Subcutaneous abdominal adipose tissue (tissue), 5 donors: ENCODE results near the gene PRSS38.

Experiments used
- H3K27ac ChIP-seq: one replicate; pipeline ENCODE4 v1.7.0; 2013; ENCODE audit warnings: low read depth, mild to moderate bottlenecking, inconsistent platforms, low read length, moderate library complexity
- H3K27me3 ChIP-seq, 5 donors: one replicate each; pipeline ENCODE4 v1.7.0; 2013; ENCODE audit warnings: low read length in 5 of 5, inconsistent platforms in 1 of 5; ENCODE audit not compliant: control insufficient read depth in 5 of 5, insufficient read depth in 4 of 5
- H3K36me3 ChIP-seq, 5 donors: one replicate each; pipeline ENCODE4 v1.7.0; 2013; ENCODE audit warnings: low read length in 5 of 5; ENCODE audit not compliant: control insufficient read depth in 5 of 5, insufficient read depth in 5 of 5
- H3K4me1 ChIP-seq, 5 donors: one replicate each; pipeline ENCODE4 v1.7.0; 2013; ENCODE audit warnings: low read length in 5 of 5, mild to moderate bottlenecking in 3 of 5, moderate library complexity in 1 of 5; ENCODE audit not compliant: control insufficient read depth in 5 of 5, insufficient read depth in 5 of 5
- H3K4me3 ChIP-seq, 5 donors: one replicate each; pipeline ENCODE4 v1.7.0; 2013; ENCODE audit warnings: low read length in 5 of 5, low read depth in 1 of 5
- H3K9ac ChIP-seq, 5 donors: one replicate each; pipeline ENCODE4 v1.7.0; 2013; ENCODE audit warnings: low read length in 5 of 5, mild to moderate bottlenecking in 4 of 5, moderate library complexity in 3 of 5
- H3K9me3 ChIP-seq, 5 donors: one replicate each; pipeline ENCODE4 v1.7.0; 2013; ENCODE audit warnings: low read length in 5 of 5; ENCODE audit not compliant: control insufficient read depth in 5 of 5
- donor health status: healthy.
- donor health status: healthy.
- donor health status: healthy.
- donor health status: healthy.
- donor health status: healthy.

The PRSS38 gene

GRCh38 chr1:227889863-227890405, 74.5 kb downstream of the PRSS38 start:
- no peak overlapping the region for H3K4me3 ChIP-seq
- H3K27me3 ChIP-seq: peaks cover 0 to 33% (median 8%) of the 10 kb centered on the region in 5 donors
- no peaks in the 10 kb centered on the region for H3K36me3 ChIP-seq
- H3K4me1 ChIP-seq: peaks cover 0 to 27% (median 20%) of the 10 kb centered on the region in 5 donors
- no peak overlapping the region for H3K27ac ChIP-seq
- H3K9me3 ChIP-seq: no peaks in the 10 kb centered on the region
- H3K9ac ChIP-seq: no peak overlapping the region

DNA sequence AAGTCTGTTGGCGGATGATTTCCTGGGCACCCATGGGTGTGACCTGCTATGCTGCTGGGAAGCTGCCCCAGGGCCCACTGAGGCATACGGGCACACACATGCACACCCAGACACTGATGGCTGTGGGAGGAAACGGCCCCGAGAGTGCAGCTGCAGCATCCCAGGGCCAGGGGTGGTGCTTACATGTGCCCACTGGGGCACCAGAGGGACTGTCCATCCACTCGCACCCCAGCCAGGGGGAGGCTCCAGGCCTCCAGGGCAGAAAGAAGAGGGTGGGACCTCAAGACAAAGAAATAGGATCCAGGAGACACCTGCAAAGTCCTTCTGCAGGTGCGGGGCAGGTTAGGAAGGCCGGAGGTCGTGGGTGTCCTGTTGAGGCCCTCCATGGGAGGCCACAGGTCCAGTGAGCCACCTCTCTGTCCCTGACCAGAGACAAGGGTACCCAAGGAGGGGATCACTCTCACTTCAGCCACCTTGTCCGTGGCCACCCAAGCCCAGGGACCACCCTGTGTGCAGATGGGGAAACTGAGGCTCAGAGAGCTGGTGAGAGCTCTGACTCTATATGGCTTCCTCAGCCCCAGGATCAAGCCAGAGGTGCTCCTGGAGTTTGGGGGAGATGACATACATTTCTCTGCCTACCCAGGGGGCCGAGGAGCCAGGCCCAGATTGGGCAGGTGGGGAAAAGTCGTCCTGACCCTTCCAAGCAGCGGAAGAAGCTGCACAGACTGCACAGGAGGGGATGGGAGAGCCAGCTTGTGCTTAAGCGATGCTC, 75.2 kb downstream of the PRSS38 start:
- Histone ChIP-seq H3K9ac (no peak overlapping the region), H3K9me3 (no peaks in the 10 kb centered on the region), H3K4me3 (no peak overlapping the region), H3K4me1 (peaks cover 0 to 22% (median 15%) of the 10 kb centered on the region in 5 donors), H3K27me3 (peaks cover 0 to 28% (median 5%) of the 10 kb centered on the region in 5 donors), H3K27ac (no peak overlapping the region), H3K36me3 (no peaks in the 10 kb centered on the region)

GRCh38 chr1:227891223-227891954, 75.9 kb downstream of the PRSS38 start:
- no peak overlapping the region for H3K4me3 ChIP-seq
- H3K27ac ChIP-seq: no peak overlapping the region
- no peaks in the 10 kb centered on the region for H3K36me3 ChIP-seq
- no peaks in the 10 kb centered on the region for H3K9me3 ChIP-seq
- H3K9ac ChIP-seq: no peak overlapping the region
- peaks cover 0 to 21% (median 0%) of the 10 kb centered on the region in 5 donors for H3K27me3 ChIP-seq
- H3K4me1 ChIP-seq: peaks cover 0 to 14% (median 9%) of the 10 kb centered on the region in 5 donors

- H3K9ac ChIP-seq: no peak overlapping the region
- no peaks in the 10 kb centered on the region for H3K9me3 ChIP-seq
- peaks cover 0 to 11% (median 9%) of the 10 kb centered on the region in 5 donors for H3K4me1 ChIP-seq
- H3K27me3 ChIP-seq: peaks cover 0 to 21% (median 0%) of the 10 kb centered on the region in 5 donors
- H3K4me3 ChIP-seq: no peak overlapping the region
- no peaks in the 10 kb centered on the region for H3K36me3 ChIP-seq
- H3K27ac ChIP-seq: no peak overlapping the region
These were observed 76.5 kb downstream of the PRSS38 start for GRCh38 chr1:227891955-227892488.

- Histone ChIP-seq H3K9ac (no peak overlapping the region), H3K36me3 (no peaks in the 10 kb centered on the region), H3K27me3 (peaks cover 0 to 17% (median 0%) of the 10 kb centered on the region in 5 donors), H3K9me3 (no peaks in the 10 kb centered on the region), H3K4me1 (peaks cover 0 to 4% (median 3%) of the 10 kb centered on the region in 5 donors), H3K4me3 (no peak overlapping the region), H3K27ac (no peak overlapping the region)
These were observed 77.2 kb downstream of the PRSS38 start for GRCh38 chr1:227892489-227893299.

DNA sequence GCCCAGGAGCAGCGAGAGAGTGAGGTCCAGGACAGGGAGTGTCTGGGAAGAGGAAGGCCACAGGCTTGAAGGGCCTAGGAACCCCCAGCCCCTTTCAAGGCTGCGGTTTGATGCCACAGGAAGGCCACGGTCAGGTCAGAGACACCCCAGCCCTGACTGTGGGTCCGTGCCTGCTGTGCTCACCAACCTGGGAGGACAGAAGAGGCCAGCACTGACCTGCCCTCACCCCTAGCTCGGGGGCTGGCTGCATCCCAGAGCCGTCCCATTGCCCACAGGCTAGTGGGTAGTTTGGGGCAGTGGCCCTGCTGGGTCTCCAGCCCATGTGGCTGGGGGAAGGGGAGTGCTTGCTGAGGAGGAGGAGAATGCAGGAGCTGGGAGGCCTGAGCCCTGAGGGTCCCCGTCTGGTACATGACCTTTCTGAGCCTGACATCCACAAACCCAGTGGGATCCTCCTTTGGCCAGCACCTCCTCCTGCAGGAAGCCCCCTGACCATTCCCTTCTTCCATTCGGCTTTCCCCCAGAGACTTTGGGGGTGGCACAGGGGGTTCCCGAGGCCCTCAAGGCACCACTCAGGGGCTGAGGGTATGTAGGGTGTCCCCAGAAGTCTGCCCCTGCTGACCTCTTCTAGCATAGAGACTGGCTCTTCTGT, 77.9 kb downstream of the PRSS38 start:
- no peaks in the 10 kb centered on the region for H3K36me3 ChIP-seq
- H3K27ac ChIP-seq: no peak overlapping the region
- H3K9ac ChIP-seq: no peak overlapping the region
- H3K9me3 ChIP-seq: no peaks in the 10 kb centered on the region
- peaks cover 0 to 16% (median 0%) of the 10 kb centered on the region in 5 donors for H3K27me3 ChIP-seq
- no peak overlapping the region for H3K4me3 ChIP-seq
- no peaks in the 10 kb centered on the region for H3K4me1 ChIP-seq

DNA sequence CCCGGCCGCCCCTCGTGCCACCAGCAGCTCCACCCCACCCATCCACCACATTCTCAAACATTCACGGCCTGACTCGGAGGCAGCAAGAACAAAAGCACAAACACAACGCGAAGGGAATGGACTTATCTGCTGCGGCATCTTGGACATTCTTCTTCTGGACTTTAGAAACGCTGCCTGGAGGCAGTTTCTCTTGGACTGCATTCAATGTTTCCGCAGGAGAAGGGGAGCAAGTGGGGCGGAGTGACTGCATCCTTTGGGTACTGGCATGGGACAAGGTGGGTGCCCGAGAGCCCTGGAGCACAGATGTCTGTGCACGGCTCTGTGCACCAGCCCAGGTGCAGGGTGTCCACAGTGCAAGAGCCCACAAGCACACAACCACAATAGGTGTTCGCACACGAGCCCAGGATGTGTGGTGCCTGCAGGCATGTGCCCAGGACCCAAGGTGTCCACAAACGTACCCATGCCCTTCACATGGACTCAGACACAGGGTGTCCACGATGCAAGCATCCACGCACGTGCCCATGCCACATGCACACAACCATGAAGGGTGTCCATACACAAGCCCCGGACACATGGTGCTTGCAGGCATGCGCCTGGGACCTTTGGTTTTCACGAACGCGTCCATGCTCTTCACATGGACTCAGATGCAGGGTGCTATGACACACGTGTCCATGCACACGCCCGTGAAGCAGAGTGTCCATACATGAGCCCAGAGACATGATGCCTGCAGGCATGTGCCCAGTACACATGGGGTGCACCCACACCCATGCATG, 78.7 kb downstream of the PRSS38 start:
- Histone ChIP-seq H3K4me1 (no peaks in the 10 kb centered on the region), H3K9ac (no peak overlapping the region), H3K36me3 (no peaks in the 10 kb centered on the region), H3K4me3 (no peak overlapping the region), H3K27ac (no peak overlapping the region), H3K9me3 (no peaks in the 10 kb centered on the region), H3K27me3 (peaks cover 0 to 11% (median 0%) of the 10 kb centered on the region in 5 donors)

- H3K9me3 ChIP-seq: no peaks in the 10 kb centered on the region
- no peak overlapping the region for H3K4me3 ChIP-seq
- H3K9ac ChIP-seq: no peak overlapping the region
- H3K36me3 ChIP-seq: no peaks in the 10 kb centered on the region
- H3K4me1 ChIP-seq: no peaks in the 10 kb centered on the region
- H3K27me3 ChIP-seq: peaks cover 0 to 8% (median 0%) of the 10 kb centered on the region in 5 donors
- no peak overlapping the region for H3K27ac ChIP-seq
These were observed 79.5 kb downstream of the PRSS38 start for GRCh38 chr1:227894831-227895451.
